ENCODE measurements around the gene TSKS.
A peak's percentile ranks its signal among the peaks of the same experiment; 100 is the strongest.

Gene TSKS

GRCh38 chr19:49690079-49690655, 72.9 kb downstream of the TSKS start:
- no peak overlapping the region; the same call in 1 of the 2 replicates for H3K27ac ChIP-seq (ENCODE audit: extremely low read depth, low read depth, low read length)
- peaks cover 8% of the 10 kb centered on the region for H3K4me1 ChIP-seq (ENCODE audit: control insufficient read depth, insufficient read depth, low read length)
- no peaks in the 10 kb centered on the region for H3K9me3 ChIP-seq (ENCODE audit: control insufficient read depth, insufficient read depth, low read depth, low read length)
- H3K4me3 ChIP-seq (ENCODE audit: low read depth, low read length), result no peak overlapping the region
- ChIA-PET CTCF (interaction anchor here (0.6 to 1.1 kb wide), 3 partner anchors 9 to 27 kb away, joined by 3 to 6 read pairs (median 3); no protein-coding TSS in a partner anchor), POLR2A (interaction anchor here (1.2 to 1.4 kb wide), 2 partner anchors 14 to 76 kb away, joined by 3 to 7 read pairs; partner anchors contain the start of gene AP2A1)
- TF ChIP-seq ZSCAN16 (tag by site-specific recombination; IDR thresholded peaks at IDR 0.05), result no peak
- peak; percentile 42; the same call in 1 of the 2 replicates for TF ChIP-seq PRDM4 (tag by site-specific recombination; IDR thresholded peaks at IDR 0.05)
- peaks cover 5 to 36% of the 10 kb centered on the region in 2 experiments for H3K36me3 ChIP-seq (ENCODE audit: control insufficient read depth in 2 of 2, insufficient read depth in 1 of 2, low read length in 2 of 2)
